Activated T-helper 1 cell treated with anti-CD3 and anti-CD28 coated beads, Interleukin-2, amount 50 U/mL, for 16 hours (primary cell): Measurements from ENCODE around the gene WDR62.

Experiments used
- DNase-seq, 2 donors: peaks; one replicate each; pipeline ENCODE4 v3.0.0-alpha.2; 2020; ENCODE audit warnings: low read depth in 1 of 2, low spot score in 1 of 2

WDR62 gene

DNA sequence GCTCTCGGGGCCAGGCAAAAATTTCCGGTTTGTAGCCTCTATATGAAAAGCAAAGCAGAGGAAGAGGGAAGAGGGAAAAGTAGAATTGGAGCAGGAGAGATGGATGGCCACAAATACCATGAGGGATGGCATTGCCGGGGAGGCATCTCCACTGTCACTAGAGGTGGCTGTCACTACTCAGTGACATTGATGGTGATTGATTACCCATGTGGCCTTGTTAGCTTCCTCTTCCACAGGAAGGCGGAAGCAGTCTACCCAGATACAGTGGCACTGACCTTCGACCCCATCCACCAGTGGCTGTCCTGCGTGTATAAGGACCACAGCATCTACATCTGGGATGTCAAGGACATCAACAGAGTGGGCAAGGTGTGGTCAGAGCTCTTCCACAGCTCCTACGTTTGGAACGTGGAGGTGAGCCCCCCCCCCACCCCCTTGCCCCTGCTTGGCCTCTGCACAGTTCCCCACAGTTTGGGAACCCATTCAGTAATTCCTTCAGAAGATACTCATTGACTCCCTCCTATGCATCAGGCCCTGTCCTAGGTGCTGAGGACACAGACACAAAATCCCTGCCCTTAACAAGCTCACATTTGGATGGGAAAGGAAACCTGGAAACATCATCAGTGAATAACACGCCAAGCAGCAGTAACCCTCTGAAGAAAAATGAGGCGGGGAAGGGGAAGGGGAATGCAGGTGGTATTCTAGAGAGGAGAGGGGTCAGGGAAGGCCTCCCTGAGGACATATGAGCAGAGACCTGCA is 18.6 kb downstream of the WDR62 start:
- no peak for DNase-seq

DNA sequence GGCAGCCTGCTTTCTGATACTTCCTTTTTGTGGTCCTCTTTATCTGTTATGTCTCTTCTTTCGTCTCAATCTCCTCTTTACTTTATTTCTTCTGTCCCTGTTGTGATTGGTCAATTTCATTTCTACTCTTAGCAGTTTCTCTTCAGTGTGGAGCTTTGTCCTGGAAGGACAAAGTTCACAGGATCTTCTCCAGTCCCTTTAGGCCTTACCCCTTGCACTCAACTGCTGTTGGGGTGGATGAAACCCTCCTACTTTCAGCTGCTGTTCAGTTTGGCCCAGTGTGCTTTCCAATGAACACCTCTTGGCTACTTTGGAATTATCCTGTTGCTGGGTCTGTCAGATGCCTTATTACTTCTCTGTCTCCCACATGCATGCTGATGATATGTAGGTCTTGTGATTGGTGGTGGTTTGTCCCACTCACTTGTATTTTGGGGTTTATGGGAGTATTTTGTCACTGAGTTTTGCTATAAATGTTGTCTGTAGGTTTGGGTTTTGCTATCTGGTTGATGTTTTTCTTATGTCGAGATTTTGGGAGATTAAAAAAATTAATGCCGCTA is 24.8 kb downstream of the WDR62 start:
- no peak for DNase-seq

DNA sequence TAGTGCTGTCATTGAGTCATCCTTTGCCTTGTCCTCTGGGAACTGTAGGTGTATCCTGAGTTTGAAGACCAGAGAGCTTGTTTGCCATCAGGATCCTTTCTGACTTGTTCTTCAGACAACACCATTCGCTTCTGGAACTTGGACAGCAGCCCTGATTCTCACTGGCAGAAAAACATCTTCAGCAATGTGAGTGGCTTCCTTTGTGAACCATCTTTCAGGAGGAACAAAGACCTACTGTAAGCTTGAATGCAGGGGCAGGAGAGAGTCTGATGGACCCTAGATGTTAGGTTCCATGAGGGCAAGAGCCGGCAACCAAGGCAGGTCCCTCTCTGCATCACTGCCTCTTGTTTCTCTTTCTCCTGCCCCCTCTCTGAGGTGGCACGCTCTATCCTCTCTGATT is 26.7 kb downstream of the WDR62 start:
- no peak for DNase-seq

DNA sequence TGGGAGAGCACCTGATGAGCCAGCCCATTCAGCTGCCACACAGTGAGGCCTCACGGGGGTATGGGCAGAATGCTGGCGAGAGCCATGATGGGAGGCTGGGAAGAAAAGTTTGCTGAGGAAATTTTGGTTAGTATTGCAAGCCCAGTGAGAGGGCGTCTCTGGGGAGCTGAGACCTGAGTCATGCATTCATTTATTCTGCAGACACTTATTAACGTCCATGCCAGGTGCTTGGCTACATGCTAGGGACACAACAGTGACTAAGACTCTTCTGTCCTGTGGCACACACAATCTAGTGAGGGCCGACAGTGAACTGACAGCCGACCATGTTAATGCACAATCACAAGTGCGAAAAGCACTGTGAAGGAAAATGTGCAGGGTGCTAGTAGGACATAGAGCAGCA is 27.2 kb downstream of the WDR62 start:
- no peak for DNase-seq

DNA sequence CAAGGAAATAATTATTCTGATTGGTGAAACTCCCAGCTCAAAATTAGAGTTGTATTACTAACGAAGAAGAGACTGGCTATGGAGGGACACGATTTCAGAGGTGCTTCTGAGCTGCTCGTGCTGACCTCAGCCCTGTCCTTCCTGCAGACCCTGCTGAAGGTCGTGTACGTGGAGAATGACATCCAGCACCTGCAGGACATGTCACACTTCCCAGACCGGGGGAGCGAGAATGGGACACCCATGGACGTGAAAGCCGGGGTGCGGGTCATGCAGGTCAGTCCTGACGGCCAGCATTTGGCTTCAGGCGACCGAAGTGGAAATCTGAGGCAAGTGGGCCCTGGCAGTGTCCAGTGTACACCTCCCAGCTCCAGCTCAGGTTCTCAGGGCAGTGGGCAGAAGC is 28.2 kb downstream of the WDR62 start:
- no peak for DNase-seq

DNA sequence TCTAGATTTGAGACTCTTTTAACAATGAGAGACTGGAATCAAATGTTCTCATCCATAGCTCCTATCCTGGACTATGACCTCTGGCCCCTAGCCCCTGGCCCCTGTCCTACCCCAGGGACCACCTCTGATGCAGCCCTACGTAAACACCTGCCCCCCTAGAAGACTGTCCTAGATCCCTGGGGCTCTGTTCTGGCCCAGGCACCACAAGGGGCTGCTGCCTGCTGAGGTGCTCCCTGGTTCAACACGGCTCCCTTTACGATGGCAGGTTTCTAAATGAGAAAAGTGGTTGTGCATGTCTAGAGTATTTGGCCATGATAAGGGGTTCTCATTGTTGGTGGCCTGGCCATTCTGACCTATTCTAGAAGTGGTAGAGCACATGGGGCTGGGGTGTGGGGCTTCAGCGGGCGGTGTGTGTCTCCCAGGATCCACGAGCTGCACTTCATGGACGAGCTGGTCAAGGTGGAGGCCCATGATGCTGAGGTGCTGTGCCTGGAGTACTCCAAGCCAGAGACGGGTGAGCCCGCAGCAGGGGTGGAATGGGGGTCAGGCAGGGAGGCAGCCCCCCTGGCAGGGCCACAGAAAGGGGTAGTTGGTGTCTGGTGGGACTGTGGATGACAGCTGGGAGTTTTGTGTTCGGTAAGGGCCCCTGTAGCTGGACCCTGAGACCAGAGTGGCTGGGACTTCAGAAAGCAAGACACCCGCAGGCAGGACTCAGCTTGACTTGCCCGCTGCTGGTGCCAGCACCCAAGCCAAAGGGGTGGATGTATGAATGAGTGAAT is 29.7 kb downstream of the WDR62 start:
- no peak for DNase-seq

DNA sequence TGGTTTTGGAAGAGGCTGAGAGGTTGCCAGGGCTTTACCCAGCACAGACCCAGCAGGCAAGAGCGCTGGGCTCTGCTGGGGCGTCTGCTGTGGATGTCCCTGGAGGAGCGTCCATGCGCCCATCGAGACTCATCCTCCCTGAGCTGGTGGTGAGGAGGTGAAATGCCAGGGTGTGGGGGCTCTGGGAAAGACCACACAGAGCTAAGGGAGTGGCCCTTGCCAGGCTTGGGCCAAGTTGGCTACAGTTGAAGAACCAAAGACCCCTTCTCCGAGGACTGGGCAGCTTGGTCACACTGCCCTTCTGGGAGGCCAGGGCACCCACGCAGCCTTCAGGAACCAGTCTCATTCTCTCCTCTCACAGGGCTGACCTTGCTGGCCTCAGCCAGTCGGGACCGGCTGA is 31.6 kb downstream of the WDR62 start:
- no peak for DNase-seq

DNA sequence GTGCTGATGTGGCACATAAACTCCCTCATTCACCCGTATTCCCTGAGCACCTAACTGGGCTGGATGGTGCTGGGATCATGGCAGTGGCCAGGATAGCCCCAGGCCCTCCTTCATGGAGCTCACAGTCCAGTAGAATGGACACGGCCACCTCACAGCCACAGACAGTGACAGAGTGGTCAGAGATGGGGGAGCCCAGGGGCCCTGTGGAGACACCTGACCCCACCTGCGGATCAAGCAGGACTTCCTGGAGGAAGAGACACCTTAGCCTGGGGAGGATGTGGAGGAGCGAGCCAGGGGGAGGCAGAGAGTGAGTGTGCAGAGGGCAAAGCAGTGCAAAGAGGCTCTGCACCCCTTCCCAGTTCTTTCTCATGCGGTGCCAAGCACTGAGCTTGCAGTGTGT is 35.1 kb downstream of the WDR62 start:
- no peak for DNase-seq

DNA sequence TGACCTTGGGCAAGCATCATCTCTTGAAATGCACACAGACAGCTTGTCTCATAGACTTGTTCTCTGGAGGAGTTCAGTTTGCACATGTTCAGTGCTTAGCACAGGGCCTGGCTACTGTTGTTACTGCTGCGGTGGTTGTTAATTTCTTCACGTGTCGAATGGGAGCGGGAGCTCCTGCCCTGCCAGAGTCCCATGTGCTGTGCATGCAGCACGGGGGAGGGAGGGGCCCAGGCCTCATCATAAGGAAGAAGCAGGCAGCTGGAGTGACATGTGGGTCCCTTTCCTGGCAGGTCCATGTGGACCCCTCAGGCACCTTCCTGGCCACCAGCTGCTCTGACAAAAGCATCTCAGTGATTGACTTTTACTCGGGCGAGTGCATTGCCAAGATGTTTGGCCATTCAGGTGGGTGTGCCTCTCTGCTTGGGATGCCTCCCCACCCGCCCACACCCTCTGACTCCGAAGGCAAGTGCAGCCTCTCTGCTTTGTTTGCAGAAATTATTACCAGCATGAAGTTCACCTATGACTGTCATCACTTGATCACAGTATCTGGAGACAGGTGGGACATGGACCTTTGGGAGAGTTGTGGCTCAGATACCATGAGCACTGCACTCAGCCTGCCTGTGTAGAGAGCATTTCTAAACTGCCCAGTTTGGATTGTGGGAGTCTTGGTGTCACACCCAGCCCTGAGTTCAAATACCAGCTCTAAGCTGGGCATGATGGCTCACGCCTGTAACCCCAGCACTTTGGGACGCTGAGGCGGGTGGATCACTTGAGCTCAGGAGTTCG is 36.4 kb downstream of the WDR62 start:
- no peak for DNase-seq

DNA sequence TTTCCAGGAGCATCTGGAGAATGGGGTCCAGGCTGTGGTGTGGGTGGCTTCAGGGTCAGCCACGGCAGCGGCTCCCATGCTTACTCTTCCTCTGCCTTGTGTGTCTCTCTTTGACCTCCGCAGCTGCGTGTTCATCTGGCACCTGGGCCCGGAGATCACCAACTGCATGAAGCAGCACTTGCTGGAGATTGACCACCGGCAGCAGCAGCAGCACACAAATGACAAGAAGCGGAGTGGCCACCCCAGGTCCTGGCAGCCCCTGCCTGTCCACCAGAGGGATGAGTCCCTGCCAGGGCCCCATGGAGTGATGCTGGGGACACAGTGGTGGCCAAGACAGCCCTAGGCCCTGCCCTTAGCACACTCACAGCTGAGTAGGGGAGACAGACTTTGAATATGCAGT is 37.9 kb downstream of the WDR62 start:
- DNase-seq = no peak

DNA sequence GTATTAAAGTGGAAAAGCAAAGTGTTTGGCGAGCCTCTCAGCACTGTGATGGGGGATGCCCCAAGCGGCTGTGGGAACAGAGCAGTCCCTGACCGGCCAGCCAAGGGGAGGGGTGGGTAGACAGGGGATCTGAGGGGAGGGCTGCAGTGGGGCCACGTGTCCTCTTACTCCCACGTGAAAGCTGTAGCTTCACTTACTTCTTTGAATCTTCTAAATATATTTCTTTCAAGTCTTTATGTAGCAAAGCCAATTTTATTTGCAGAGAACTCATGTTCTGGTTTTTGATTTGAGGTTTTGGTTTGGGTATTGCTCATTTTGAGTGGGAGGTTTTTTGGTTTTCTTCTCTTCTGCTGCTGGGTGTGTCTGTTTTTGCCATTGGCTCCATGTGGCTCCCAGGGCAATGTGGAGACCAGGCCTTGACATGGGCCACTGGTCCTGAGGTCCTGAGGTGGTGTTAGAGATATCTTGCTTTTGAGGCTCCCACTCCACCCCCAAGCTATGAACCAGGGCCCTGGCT is 38.5 kb downstream of the WDR62 start:
- DNase-seq = no peak

DNA sequence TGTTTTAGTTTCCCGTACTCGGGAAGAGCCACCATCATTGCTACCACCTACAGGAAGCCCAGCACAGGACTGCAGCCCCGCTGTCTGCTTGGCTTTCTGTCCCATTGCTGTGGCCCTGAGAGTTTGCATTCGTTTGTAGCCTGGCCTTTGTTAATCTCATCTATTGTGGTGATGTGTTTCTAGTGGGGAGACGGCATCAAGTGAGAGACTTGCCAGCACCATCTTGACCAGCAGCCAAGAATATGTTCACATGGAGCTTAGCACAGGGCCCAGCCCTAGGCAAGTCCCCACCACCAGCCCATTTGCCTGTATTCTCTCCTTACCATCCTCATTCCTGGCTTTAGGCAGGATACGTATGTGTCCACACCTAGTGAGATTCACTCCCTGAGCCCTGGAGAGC is 39.0 kb downstream of the WDR62 start:
- DNase-seq = no peak

DNA sequence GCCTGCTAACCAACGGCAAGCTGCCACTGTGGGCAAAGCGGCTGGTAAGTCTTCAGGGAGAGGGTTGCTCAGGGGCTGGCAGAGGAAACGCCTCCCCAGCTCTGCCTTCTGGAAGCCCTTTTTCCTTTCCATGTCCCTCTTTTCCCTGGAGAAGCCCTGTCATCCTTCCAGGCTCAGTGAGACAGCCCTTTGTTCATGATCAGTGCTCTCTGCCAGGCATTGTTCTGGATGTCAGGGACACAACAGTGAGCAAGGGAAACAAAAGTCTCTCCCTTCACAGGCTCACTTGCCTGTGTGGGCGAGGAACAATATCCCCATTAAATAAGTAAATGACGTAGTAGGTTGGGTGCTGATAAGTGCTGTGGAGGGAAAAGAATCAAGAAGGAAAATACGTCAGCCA is 42.3 kb downstream of the WDR62 start:
- DNase-seq = no peak

DNA sequence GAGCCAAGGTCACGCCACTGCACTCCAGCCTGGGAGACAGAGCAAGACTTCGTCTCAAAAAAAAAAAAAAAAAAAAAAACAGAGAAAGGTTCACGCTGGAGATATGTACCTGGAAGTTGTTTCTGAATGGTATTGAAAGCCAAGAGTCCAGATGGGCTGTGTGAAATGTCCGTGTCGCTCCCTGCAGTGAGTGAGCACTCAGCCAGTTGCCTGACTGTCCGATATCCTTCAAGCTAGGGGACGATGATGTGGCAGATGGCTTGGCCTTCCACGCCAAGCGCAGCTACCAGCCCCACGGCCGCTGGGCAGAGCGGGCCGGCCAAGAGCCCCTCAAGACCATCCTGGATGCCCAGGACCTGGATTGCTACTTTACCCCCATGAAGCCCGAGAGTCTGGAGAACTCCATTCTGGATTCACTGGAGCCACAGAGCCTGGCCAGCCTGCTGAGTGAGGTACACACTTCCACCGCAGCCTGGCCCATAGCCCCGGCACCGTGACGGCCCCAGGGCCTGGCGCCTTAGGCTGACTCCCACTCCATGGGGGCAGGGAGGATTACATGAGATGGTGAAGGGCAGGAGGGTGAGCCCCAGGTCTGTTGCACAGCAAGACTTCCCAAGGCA is 44.6 kb downstream of the WDR62 start:
- no peak for DNase-seq

DNA sequence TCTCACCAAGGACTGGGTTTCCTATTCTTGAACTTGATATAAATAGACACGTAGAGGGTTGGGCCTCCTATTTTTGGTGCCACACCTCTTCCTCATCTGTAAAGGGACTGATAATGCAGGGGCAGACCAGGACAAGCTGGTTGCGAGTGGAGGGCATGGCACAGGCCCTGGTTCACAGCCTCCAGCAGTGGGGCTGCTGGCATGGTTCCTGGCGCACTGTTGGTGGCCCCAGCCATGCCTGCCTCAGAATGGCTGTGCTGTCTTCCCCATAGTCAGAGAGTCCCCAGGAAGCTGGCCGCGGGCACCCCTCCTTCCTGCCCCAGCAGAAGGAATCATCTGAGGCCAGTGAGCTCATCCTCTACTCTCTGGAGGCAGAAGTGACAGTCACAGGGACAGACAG is 45.8 kb downstream of the WDR62 start:
- no peak for DNase-seq

DNA sequence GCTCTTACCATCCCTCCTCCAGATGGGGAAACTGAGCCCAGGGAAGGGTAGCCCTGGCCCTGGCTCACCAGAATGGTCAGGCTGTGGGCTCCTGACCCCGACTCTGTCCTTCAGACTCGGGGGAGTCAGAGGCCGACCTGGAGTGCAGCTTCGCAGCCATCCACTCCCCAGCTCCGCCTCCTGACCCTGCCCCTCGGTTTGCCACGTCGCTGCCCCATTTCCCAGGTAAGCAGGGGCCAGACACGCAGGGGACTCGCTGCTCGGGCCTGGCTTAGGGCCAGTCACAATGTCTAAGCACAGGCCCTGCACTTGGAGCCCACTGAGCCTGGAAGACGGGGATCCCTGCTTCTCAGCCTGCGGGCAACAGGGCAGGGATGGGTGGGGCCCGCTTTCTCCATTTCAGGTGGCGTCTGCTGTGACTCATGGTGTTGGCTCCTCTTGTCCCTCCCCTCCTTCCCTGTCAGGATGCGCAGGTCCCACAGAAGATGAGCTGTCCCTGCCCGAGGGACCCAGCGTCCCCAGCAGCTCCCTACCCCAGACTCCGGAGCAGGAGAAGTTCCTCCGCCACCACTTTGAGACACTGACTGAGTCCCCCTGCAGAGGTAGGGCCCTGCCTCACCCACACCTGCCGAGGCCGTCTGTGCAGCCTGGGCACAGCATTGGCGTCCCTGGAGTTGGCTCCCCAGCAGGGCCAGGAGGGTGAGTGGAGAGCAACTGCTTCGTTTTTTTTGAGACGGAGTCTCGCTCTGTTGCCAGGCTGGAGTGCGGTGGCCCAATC is 47.0 kb downstream of the WDR62 start:
- no peak for DNase-seq

DNA sequence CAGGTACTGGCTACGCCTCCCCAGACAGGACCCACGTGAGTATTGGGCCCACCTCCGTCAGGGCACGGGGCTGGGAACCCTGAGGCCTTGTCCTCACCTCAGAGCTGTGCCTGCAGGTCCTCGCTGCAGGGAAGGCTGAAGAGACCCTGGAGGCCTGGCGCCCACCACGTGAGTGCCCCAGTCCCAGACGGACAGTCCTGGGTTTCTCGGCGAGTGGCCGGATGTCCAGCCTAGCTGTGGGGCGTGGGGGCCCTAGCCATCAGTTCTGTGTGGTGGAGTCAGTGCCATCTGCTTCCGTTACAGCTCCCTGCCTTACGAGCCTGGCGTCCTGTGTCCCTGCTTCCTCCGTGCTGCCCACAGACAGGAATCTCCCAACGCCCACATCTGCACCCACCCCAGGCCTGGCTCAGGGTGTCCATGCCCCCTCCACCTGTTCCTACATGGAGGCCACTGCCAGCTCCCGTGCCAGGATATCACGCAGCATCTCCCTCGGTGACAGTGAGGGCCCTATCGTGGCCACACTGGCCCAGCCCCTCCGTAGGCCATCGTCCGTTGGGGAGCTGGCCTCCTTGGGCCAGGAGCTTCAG is 48.4 kb downstream of the WDR62 start:
- no peak for DNase-seq

DNA sequence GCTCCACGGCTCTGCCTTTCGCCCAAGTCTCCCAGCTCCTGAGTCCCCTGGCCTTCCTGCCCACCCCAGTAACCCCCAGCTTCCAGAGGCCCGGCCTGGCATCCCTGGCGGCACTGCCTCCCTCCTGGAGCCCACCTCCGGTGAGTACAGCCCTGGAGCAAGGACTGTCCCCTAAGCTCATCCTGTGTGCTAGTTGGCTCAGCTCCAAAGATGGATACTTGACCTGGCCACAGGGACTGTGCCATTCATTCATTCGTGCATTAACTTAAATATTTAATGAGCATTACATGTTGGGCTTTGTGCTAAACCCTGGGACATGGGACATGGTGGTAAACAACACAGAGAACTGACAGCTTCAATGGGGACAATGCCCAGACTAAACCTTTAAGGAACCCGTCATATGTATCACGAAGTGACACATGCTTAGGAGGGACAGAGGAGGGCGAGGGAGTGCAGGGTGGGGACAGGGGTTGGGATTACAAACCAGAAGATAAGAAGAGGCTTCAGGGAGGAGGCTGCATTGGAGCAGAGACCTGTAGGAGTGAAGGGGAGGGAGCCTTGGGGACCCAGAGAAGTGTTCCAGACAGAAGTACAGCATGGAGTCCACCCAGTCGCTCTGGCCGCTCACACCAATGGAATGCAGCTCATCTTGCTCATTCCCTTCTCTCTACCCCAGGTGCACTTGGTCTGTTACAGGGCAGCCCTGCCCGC is 49.3 kb downstream of the WDR62 start:
- no peak for DNase-seq

DNA sequence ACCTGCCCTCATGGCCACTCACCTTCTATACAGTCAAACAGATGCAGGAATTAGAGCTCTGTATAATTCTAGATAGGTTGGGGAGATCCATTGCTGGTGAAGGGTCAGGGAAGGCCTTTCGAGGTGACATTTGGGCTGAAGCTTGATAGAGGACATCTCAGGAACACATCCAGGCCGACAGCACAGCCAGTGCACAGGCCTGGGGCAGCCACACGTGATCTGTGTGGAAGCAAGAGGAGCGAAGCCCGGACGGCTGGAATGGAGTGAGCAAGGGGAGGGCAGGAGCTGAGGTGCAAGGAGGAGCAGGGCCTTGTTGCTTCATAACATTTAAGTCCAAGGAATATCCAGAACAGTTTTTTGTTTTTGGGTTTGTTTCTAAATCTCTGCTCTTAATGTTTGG is 51.7 kb downstream of the WDR62 start:
- DNase-seq = no peak
